GM10266 (cell line): Measurements from ENCODE around the gene SCAPER.
"Not testable (repeated sequence)": the region's sequence is repeated elsewhere in the genome, so short reads cannot be mapped to it uniquely, and the experiment has no call there.

Experiments used
- DNase-seq: peaks from one replicate; pipeline ENCODE4 v3.0.0; 2012; ENCODE audit errors: extremely low spot score
- TF ChIP-seq, protein P1 (sequence below): IDR thresholded peaks from 2 replicates; pipeline ENCODE4 v1.5.1; 2012; ENCODE audit warnings: mild to moderate bottlenecking, low read depth; ENCODE audit not compliant: control insufficient read depth, insufficient read depth; ENCODE audit errors: missing control alignments

Gene SCAPER

DNA sequence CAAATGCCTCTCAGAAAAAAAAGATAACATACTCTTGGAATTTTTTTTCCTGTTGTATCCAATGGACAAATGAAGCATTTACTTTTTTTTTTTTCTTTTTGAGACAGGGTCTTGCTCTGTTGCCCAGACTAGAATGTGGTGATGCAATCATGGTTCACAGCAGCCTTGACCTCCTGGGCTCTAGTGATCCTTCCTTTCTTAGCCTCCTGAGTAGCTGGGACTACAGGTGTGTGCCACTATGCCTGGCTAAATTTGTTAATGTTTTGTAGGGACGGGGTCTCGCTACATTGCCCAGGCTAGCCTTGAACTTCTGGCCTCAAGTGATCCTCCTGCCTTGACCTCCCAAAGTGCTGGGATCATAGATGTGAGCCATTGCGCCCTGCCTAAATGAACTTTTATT is 401.3 kb downstream of the SCAPER start:
- DNase-seq = no peak
- TF ChIP-seq, protein P1, sequence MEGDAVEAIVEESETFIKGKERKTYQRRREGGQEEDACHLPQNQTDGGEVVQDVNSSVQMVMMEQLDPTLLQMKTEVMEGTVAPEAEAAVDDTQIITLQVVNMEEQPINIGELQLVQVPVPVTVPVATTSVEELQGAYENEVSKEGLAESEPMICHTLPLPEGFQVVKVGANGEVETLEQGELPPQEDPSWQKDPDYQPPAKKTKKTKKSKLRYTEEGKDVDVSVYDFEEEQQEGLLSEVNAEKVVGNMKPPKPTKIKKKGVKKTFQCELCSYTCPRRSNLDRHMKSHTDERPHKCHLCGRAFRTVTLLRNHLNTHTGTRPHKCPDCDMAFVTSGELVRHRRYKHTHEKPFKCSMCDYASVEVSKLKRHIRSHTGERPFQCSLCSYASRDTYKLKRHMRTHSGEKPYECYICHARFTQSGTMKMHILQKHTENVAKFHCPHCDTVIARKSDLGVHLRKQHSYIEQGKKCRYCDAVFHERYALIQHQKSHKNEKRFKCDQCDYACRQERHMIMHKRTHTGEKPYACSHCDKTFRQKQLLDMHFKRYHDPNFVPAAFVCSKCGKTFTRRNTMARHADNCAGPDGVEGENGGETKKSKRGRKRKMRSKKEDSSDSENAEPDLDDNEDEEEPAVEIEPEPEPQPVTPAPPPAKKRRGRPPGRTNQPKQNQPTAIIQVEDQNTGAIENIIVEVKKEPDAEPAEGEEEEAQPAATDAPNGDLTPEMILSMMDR = no peak

DNA sequence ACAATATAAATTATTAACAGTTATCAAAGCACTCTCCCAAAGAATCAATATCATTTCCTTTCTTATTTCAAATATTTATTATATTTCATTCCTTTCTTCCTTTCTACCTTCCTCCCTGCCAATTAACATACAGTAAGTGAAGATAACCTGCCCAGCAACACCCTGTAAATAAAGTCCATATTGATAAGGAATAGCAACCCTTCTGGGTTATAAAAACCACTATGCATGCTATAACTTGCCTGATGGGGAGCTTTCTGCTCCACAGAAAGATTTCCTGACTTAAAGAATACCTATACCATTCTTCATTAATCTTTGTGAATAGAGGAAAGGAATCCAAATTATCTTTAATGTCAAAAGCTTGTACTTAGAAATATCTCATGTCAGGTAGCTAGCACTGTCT is 402.0 kb downstream of the SCAPER start:
- DNase-seq = no peak
- TF ChIP-seq, protein P1 = no peak

DNA sequence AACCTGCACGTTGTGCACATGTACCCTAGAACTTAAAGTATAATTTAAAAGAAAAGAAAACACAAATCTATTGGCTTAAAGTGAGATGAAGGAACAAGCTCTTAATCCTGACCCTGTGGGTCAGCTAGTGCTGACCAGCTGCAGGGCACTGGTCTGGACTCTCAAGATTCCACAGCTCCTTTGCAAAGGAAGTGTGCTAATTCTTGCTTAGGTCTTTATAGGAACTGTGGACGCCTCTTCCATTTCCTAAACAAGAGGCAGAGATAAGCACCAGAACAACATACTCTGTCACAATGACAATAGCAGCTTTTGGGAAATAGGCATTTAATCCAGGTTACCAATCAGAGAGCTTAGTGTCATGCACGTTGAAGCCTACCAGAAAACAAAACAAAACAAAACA is 402.5 kb downstream of the SCAPER start:
- DNase-seq = no peak

DNA sequence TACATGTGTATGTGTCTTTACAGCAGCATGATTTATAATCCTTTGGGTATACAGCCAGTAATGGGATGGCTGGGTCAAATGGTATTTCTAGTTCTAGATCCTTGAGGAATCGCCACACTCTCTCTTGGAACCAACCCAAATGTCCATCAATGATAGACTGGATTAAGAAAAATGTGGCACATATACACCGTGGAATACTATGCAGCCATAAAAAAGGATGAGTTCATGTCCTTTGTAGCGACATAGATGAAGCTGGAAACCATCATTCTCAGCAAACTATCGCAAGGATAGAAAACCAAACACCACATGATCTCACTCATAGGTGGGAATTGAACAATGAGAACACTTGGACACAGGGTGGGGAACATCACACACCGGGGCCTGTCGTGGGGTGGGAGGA is 403.0 kb downstream of the SCAPER start:
- not testable (repeated sequence) for DNase-seq

More for the DNA sequence above, 402.5 kb downstream of the SCAPER start:
- TF ChIP-seq, protein P1 = no peak

DNA sequence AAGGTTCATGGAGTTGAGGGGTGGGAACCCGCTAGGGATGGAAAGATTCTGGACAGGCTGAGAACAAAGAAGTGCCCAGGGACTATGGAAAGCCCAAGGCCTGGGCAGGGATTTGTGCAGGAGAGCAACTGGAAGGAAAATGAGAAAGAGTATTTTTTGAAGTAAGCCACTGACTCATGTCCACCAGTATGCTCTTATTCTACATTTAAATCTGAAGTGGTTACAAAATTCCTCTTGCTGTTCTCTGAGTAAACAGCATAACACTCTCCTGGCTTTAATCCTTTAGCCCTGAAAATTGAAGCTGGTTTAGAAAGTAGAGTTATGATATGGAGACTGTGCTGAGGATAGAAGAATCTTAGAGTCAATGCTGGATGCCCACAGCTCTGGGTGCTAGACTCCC is 403.4 kb downstream of the SCAPER start:
- no peak for DNase-seq
- TF ChIP-seq, protein P1 = no peak

DNA sequence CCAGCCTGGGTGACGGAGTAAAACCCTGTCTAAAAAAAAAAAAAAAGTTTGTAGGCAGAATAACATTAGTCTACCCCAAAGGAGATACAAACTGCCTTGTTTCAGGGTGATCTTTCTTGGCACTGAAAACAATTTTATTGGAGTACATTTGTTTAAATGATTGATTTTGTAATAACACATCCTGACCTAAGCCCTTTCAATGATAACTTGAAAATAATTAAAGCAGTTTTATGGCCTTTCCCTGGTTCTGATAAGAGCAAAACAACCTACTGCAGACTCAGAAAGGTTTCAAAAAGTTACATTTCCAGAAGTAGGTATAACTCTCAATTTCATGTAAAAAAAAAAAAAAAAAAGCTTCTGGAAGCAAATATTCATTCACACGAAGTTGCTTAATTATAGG is 404.1 kb downstream of the SCAPER start:
- DNase-seq = no peak
- TF ChIP-seq, protein P1 = no peak

DNA sequence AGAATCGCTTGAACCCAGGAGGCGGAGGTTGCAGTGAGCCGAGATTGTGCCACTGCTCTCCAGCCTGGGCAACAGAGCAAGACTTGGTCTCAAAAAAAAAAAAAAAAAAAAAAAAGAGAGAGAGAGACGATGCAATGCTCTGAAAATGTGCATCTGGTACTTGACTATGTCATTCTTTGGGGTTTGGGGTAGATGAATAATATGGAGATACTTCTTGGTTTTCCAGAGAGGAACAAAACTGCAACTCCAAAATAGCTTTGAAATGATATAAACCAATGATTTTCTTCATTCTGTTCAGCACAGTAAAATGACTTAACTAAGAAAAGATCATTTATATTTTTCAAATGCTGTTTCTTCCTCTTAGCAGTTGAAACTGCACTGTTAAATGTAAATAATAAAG is 409.7 kb downstream of the SCAPER start:
- TF ChIP-seq, protein P1 = no peak
- no peak for DNase-seq

DNA sequence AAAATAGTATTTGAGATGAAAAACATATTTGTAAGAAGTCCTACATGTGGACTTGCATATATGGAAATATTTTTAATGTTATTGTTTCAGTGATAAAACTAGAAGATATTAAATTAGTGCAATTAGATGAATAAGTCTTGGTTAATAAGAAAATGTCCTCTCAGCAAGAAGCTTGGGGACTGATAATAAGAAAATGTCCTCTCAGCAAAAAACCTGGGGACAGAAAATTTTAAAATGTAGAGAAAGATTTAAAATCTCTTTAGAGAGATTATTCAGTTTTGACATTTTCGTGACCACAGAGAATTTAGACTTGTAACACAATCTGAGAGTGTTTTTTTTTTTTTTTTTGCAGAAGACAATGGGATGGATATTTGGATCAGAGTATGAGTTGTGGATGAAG is 412.6 kb downstream of the SCAPER start:
- TF ChIP-seq, protein P1 = no peak
- no peak for DNase-seq
